ENCODE measurements around the gene TRAF4.
"Not testable (repeated sequence)": the region's sequence is repeated elsewhere in the genome, so short reads cannot be mapped to it uniquely, and the experiment has no call there.

The TRAF4 gene

DNA sequence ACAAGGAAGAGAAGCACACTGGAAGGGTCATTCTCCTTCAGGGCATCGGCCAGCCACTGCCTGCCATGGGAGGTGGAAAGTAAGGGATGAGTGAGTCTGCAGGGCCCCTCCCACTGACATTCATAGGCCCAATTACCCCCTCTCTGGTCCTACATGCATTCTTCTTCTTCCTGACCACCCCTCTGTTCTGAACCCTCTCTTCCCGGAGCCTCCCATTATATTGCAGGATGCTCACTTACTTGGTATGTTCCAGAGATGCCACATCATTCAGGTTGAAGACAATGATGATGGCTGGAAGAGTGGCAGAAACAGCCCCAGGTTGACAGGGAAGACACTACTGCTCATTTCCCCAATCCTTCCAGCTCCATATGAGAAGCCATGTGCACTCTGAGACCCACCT is 28.6 kb upstream of the TRAF4 start:
- no peak for DNase-seq (ENCODE audit: low spot score)

DNA sequence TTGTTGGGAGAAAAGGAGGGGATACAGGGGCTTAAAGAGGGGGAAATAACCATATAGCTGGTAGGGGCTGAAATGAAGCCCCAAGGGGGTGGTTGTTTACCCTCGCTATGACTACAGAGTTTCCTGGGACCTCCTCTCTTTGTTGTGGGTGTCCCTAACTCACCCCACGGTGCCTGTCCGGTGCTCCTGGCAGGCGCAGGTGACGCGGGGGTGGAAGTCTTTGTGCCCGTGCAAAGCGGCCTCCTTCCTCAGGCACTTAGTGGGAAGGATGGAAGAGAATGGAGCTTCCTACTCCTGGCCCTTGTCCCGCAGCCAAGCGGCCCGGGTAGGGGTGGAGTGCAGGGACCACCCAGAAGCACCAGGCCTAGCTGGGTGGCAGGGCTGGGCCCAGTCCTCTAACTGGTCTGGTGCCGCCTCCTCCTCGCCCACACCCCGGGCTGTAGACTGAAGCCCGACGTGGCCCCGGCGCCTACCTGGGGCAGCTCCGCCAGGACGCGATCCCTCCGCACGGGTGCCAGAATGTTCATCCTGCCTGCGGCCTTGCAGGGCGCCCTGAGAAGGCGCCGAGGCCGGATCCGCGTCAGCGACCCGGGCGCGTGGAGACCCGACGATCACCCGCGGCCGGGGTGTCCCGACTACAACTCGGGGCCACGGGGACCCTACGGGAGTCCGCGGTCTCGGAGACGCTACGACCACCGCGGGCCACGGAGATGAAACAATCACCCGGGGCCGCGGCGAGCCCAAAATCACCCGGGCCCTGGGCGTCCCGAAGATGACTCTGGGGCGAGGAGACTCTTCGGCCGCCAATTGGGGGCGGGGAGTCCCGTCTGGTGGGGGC is 26.9 kb upstream of the TRAF4 start:
- peak; percentile 58 for DNase-seq (ENCODE audit: low spot score)

DNA sequence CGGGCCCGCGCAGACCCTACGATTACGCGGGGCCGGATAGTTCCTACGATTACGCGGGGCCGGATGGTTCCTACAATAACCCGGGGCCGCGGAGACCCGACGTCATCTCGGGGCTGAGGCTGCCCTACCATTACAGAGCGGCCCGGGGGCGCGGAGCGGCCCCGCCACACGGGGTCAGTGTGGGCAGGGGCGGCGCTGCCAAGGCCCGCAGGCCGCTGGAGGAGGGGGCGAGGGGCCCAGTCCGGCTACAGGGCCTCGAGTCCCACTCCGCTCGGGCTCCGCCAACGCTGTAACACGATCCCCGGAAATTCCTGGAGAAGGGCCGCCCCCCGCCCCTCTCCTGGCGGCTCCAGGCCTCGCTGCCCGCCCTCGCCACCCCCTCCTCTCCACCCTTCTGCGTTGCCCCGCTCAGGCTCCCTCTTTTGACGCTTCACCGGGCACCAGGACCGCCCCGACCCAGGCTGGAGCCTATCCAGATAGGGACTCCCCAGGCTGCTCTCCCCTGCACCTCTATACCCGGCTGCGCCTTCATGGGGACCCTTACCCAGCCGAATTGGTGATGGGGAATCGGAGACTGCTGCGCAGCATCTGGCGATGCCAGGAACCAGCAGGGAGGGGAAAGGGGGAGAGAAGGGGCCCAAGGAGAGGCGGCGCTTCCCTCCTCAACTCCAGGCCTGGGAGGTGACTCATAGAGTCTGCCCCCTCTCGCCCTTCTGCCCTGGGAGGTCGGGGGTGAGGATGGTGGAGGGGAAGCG is 26.1 kb upstream of the TRAF4 start, which contains the start of gene RAB34:
Gene RAB34, minus strand, starts transcription at position 291 of the 755 bp plus-strand sequence. CDS start 602 bp downstream, outside the sequence.
- peak; percentile 88 for DNase-seq (ENCODE audit: low spot score)

DNA sequence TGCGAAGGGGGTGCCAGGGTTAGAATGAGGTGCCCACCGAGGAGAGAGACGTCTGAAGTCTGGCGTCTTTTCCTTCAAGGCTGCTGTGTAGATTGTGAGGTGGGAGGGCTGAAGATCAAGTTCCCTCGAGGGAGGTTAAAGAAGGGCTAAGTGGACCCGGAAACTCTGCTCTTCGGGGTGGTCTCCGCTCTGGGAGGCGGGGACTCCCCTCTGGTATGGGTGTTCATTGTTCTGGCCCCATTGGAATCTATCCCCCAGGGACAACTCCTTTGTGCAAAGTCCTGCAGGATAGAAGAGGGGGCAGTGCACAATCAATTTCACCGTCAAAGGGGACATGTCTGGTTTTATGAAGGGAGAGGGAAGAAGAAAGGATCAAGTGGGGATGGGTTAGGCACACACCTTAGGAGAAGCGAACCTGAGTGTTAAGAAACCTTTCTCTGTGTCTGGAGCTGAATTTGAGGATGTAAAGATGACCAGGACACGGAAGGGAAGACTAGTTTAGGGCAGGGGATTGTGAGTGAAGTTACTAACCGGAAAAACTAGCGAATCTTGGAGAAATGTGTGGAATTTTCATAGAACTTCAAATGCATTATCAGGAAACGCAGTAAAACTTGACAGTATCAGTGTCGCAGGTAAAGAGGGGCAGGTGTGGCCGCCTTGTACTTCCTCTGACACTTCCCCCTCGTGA is 25.3 kb upstream of the TRAF4 start:
- no peak for DNase-seq (ENCODE audit: low spot score)

DNA sequence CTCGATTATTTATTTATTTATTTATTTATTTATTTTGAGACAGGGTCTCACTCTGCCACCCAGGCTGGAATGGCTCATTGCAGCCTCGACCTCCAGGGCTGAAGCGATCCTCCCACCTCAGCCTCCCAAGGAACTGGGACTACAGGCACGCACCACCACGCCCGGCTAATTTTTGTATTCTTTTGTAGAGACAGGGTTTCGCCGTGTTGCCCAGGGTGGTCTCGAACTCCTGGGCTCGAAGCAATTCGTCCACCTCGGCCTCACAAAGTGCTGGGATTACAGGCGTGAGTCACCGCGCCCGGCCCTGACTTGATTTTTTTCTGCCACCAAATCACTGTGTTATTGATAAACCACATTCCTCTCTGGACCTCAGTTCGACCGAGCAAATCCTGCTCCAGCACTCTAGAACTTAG is 24.8 kb upstream of the TRAF4 start:
- DNase-seq (ENCODE audit: low spot score) = no peak

DNA sequence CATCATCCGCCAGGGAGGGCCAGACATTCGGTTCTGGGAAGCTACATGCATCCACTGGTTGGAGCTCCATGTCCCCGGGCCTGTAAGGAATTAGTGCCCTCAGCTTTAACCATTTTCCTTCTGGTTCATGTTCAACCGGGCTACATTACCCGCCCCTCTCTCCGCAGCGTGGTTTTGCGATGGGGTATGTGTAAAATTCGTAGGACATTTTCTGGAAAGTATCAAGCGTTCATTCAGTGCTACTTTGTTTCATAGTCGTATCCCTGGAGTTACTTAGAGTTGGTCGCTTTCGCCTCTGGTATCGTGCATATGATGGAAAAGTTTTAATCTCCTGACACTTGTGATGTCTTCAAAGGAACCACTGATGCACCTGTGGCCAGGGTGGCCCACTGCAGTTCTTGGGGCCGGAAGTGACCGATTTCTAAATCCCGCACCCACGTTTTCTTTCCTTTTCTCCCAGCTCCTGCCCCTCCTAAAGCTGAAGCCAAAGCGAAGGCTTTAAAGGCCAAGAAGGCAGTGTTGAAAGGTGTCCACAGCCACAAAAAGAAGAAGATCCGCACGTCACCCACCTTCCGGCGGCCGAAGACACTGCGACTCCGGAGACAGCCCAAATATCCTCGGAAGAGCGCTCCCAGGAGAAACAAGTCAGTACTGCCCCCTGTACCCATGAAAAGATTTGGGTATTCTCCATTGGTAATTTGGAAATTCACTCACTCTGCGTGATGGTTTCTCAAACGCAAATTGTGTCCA is 23.4 kb upstream of the TRAF4 start:
- no peak for DNase-seq (ENCODE audit: low spot score)

DNA sequence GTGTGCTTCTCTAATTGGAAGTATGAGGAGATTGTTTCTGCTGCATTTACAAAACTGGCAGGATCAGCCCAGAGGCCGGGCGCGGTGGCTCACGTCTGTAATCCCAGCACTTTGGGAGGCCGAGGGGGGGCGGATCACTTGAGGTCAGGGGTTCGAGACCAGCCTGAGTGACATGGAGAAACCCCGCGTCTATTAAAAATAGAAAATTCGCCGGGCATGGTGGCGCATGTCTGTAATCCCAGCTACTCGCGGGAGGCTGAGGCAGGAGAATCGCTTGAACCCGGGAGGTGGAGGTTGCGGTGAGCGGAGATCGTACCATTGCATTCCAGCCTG is 22.8 kb upstream of the TRAF4 start:
- not testable (repeated sequence) for DNase-seq (ENCODE audit: low spot score)

DNA sequence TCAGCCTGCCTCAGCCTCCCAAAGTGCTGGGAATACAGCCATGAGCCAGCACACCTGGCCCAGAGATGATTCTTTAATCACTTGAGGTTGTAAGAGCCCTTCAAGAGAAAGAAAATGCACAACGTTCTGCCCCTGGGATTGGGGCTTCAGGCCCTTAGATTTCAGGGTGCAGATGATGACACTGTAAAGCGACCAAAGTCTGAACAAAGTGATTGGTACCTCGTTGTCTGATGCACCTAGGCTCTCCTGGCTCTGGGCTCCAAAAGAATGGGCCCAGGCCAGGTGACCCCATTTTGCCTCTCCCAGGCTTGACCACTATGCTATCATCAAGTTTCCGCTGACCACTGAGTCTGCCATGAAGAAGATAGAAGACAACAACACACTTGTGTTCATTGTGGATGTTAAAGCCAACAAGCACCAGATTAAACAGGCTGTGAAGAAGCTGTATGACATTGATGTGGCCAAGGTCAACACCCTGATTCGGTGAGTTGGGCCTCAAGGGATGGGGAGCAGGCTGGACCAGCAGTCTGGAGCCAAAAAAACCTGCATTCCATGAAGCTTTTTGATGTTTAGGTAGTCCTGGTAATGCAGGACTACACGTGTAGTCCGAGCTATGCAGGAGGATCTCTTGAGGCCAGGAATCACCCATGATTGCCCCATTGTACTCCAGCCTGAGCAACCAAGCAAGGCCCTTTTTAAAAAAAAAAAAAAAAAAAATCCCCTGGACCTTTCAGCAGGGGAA is 21.2 kb upstream of the TRAF4 start:
- no peak for DNase-seq (ENCODE audit: low spot score)

DNA sequence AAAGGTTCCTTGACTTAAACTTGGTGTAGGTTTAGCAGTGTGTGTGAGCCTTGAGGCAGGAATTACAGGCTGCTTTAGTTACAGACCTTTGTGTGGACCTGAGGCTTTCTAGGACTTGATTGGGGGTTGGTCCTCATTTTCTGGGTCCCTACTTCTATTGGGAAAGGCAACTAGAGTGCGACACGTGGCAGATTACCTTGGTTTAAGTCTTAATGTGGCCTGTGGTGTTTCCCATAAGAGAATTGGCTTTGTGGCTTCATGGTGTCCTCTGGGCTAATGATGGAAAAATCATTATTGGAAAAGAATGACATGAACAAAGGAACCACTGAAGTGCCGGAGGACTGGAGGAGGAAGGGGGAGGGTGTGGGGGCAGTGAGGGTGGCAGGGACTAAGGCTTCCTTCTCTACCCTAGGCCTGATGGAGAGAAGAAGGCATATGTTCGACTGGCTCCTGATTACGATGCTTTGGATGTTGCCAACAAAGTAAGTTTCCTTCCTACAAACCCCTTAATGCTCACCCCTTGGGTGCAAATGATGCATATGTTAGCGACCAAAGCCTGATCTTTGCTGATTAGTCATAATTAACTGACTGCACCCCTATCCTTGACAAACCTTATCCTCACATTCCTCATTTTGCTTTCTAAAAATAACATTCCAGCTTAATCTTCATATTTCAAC is 20.5 kb upstream of the TRAF4 start:
- DNase-seq (ENCODE audit: low spot score) = no peak

DNA sequence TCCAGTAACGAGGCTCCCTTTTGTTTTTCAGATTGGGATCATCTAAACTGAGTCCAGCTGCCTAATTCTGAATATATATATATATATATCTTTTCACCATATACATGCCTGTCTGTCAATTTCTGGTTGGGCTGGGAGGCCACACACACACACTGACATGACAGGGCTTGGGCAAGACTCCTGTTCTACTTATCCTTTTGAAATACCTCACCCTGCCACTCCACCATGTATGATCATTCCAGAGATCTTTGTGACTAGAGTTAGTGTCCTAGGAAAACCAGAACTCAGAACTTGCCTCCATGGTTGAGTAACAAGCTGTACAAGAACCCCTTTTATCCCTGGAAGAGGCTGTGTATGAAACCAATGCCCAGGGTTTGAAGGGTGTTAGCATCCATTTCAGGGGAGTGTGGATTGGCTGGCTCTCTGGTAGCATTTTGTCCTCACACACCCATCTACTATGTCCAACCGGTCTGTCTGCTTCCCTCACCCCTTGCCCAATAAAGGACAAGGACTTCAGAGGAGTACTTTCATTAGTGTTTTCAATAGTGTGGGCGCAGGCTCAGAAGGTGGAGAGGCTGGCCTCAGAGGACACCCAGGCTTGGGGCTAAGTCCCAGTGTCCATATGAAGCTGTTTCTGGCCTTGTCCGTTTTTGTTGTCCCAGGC is 19.8 kb upstream of the TRAF4 start:
- DNase-seq (ENCODE audit: low spot score) = not testable (repeated sequence)

DNA sequence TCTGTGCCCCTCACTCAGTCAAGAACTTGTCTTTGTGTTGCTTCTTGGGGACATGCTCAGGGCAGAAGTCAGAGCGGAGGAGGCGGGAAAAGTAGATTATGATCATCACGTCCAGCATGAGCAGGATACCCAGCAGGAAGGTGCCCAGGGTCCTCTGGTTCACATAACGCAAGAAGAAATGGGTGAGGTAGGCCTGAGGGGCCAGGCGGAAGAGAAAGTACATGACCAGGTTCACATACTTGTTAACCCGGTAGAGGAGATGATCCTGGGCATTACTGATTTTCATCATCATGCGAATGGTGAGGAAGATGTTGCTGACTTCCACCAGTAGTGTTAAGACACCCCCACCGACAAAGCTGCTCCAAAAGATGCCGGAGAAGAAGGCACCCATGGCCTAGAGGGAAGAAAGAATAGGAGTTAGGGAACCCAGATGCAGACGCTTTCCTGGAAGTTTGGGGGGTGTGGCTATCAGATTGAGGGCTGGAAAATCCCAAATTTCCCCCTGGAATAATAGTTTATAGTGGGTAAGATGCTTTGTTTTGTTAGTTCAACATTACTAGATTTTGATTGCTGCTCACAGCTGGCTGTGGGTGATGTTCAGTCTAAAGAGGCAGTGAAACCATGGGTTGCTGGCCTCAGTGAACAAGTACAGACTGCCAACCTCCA is 19.2 kb upstream of the TRAF4 start:
- DNase-seq (ENCODE audit: low spot score) = no peak

DNA sequence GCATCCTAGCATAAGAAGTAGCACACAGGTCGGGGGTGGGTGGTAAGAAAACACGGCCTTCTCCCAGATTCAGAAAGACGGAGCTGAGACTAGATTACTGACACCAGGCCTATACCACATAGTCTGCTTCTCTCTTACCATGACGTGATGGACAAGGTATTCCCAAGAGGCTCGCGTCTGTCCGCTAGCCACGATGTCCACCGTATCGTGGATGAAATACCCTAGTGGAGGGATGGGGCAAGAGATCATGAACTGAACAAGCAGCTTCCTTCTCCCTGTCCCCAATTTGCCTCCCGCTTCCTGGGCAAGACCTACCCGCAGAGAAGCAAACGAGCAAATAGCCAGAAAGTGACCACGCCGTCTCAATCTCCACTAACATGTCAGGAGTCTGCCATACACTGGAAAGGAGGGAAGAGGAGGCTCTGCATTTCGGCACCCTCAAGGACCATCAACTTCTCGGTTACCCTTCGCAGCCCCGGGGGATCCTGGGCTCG is 18.6 kb upstream of the TRAF4 start:
- no peak for DNase-seq (ENCODE audit: low spot score)

DNA sequence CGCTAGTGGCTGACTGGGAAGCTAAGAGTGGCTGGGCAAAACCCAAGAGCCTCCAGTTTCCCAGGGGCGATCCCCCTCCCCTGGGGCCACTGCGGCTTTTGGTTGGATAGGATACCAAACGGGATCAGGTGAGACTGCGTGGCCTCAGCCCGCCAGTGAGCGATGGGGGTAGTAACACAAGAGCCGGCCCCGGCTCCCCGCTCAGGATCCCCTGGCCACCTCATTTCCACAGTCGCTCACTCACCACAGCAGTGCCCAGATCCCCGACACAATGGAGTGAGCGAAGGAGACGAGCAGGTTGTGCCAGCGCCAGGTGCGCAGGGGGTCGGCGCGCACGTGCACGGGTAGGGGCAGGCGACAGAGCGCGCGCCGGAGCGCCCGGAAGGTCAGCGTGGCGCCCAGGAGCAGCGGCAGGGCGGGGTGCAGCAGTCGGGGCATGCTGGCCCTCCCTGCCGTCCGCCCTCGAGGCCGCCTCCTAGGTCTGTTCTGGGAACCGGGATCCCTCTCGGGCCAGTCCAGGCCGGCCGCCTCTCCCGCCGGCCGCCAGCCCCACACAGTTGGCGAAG is 18.1 kb upstream of the TRAF4 start:
- DNase-seq (ENCODE audit: low spot score) = no peak

DNA sequence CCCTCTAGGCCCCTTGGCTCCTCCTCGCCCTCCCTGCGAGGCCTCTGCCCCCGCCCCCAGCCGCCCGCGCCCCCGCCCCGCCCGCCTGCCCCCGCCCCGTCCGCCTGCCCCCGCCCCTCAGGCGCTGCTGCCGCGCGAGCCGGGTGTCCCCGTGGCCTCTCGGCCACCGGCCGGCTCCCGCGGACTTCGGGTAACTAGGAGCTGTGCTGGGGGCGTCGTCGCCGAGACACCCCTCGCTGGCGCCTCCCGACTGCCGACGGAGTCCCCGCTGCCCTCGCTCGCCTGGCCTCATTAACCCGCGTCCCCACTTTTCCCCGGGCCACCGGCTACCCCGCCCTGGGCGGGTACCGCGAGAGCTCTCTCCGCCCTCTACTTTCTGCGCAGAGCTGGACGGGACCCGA is 17.6 kb upstream of the TRAF4 start, which contains the start of gene TLCD1:
Gene TLCD1, minus strand, starts transcription at position 8 of the 401 bp plus-strand sequence. CDS start 136 bp downstream, outside the sequence.
- peak; percentile 93 for DNase-seq (ENCODE audit: low spot score)

DNA sequence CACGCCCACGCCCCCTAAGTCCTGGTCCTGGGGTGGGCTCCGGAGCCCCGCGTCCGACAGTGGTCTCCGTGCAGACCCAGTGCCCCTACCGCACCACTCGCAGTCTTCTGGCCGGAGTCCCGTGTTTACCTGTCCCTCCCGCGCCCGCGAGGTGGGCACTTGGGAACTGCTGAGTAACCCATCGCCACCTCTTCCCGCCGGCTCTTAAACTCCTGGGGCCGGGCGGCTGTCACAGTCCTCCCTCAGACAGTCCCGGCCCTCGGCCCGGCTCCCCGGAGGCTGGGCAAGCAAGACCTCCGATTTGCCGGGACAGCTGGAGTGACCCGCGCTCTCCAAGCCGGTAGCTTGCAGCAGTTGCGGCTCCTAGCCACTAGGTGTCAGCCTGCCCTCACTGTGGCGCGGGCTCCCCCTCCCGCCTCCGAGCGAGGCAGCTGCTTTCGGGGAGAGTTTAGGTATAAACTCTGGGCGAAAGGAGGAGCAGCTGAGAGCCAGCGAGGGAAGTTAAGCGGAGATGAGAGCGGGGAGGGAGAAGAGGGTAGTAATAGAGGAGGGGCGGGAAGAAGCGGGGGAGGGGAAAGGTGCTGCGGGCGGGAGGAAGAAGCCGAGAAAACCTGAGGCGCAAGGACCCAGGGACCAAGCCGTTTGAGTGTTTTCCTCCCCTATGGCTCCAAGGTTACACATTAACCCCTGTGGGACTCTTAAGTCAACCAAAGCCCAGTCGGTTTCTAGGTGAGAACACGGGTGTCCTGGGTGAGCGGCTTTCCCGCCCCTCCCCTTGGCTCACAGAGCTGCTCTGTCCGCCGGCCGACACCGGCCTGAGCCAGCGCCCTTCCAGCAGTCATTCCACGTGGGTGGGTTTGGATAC is 17.0 kb upstream of the TRAF4 start:
- peak; percentile 90 for DNase-seq (ENCODE audit: low spot score)

DNA sequence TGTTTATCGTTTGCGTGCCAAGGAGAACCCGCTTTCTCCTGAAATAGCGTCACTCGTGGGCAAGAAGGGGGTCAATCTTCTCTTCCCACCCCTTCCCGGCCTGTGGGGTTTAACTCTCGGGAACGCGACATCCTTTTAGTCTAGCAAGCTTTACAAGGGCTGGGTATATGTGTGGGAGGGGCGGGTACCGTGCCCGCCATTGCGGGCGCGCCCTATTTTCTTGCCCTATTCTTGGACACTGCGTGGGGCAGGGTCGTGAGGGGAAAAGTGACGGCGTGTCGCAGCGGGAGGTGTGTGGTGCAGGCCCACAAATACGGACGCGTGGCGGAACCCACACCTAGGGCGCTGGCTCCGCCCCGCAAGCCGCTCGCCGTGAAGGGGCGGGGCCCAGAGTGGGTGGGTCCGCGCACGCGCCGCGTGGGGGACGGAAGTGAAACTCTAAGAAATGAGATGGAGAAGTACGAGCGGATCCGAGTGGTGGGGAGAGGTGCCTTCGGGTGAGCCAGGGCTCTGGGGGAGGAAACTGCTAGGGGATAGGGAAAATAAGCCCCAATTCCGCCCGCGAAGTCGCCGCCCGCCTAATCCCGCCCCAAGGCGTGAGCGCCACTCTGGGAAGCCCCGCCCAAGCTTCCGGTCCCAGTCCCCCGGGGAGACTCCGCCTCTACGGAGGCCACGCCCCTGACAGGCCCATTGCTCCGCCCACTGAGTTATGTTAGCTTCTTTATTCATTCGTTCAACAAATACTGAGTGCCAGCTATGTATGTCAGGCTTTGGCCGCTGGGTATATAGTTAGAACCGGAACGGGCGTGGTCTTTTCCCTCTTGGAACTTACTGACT is 15.2 kb upstream of the TRAF4 start, which contains the start of gene NEK8:
Gene NEK8, plus strand, starts transcription at position 425 of the 837 bp plus-strand sequence. Its CDS starts 26 bp downstream, at position 451.
- DNase-seq (ENCODE audit: low spot score) = peak; percentile 96

DNA sequence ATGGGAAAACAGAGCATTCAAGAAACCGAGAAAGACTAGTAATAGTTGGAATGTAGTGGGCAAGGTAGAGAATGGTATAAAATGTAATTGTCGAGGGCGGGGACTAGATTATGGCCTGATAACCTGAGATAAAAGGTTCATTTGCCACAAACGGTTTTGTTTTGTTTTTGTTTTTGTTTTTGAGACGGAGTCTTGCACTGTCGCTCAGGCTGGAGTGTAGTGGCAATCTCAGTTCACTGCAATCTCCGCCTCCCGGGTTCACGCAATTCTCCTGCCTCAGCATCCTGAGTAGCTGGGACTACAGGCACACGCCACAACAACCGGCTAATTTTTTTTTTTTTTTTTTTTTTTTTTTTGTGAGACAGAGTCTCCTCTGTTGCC is 13.9 kb upstream of the TRAF4 start:
- no peak for DNase-seq (ENCODE audit: low spot score)
